IPS-15b (cell line): ENCODE measurements around the gene SRRM3.
A peak's percentile ranks its signal among the peaks of the same experiment; 100 is the strongest.

Experiments
- H3K27me3 ChIP-seq: one replicate; pipeline ENCODE4 v1.6.1; 2013; ENCODE audit warnings: low read length; ENCODE audit not compliant: control insufficient read depth, insufficient read depth
- H3K36me3 ChIP-seq: one replicate; pipeline ENCODE4 v1.6.1; 2013; ENCODE audit warnings: low read length; ENCODE audit not compliant: control insufficient read depth, insufficient read depth
- H3K4me1 ChIP-seq: one replicate; pipeline ENCODE4 v1.6.1; 2013; ENCODE audit warnings: mild to moderate bottlenecking, low read length; ENCODE audit not compliant: control insufficient read depth, insufficient read depth
- H3K4me3 ChIP-seq: one replicate; pipeline ENCODE4 v1.5.1; 2013; ENCODE audit warnings: low read depth, low read length
- H3K9ac ChIP-seq: one replicate; pipeline ENCODE4 v1.6.1; 2013; ENCODE audit warnings: low read depth, mild to moderate bottlenecking, low read length
- H3K9me3 ChIP-seq: one replicate; pipeline ENCODE4 v1.6.1; 2013; ENCODE audit warnings: mild to moderate bottlenecking, low read length; ENCODE audit not compliant: control insufficient read depth, insufficient read depth

SRRM3 gene

DNA sequence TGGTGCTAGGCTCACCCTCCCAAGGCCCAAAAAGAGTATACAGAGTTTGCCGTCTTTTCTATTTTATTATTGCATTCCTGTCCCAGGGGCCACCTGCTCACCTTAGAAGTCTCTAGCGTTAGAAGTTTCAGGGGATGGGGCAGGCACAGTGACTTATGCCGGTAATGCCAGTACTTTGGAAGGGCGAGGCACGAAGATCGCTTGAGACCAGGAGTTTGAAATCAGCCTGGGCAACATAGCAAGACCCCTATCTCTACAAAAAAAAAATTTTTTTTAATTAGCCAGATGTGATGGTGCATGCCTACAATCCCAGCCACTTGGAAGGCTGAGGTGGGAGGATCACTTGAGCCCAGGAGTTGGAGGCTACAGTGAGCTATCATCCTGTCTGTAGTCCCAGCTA is 70.4 kb downstream of the SRRM3 start:
- Histone ChIP-seq H3K9me3 (no peaks in the 10 kb centered on the region), H3K36me3 (no peaks in the 10 kb centered on the region), H3K27me3 (peaks cover 8% of the 10 kb centered on the region), H3K9ac (no peak overlapping the region), H3K4me3 (no peak overlapping the region), H3K4me1 (peaks cover 32% of the 10 kb centered on the region)

DNA sequence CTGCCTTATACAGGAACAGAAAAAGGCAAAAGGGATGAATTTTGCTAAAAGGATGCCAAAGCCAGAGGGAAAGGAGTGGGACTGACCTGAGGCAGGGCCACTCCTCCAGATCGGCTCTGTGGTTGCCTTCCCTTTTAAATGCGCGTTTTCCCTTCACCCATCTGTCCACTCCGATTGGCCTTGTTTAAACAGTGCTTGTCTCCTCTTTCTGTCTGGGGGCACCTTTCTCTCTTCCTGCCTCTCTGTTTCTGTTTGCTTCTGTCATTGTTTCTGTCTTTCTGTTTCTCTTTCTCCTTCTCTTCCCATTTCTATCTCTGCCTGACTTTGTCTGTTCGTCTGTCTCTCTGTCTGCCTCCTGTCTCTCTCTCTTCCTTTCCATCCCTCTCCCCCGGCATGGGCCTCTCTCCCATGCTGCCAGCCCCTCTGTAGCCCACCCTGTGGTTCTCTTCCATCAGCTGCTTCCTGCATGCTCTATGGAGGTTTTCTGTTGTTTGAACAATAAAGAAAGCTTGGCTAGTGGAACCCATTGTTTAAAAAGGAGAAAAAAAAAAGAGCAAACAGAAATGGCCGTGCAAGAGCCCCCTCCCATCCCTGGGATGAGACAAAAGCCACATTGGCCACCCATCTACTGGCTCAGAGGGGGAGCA is 71.3 kb downstream of the SRRM3 start:
- H3K36me3 ChIP-seq, result no peaks in the 10 kb centered on the region
- no peak overlapping the region for H3K9ac ChIP-seq
- H3K9me3 ChIP-seq, result no peaks in the 10 kb centered on the region
- H3K27me3 ChIP-seq, result peaks cover 12% of the 10 kb centered on the region
- peak overlapping the region; percentile 22 for H3K4me3 ChIP-seq
- peaks cover 32% of the 10 kb centered on the region for H3K4me1 ChIP-seq

DNA sequence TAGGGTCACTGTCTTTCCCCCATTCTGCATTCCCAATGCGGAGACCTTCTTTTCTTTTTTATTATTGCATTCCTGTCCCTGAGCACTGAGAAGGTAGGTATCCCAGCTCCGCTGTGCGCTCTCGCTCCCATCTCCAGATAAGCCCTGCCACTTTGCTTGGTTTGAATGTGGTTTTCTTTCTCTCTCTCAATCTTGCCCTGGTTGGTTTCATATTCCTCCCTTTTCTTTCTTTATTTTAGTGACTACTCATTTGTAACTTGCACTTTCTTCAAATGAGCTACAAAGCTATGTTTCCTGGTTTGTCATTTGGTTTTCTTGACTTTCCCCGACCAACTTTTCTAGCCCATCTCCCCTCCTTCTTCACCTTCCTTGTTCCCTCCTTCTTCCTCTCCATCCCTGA is 71.8 kb downstream of the SRRM3 start:
- Histone ChIP-seq H3K4me1 (peaks cover 28% of the 10 kb centered on the region), H3K27me3 (peaks cover 12% of the 10 kb centered on the region), H3K36me3 (no peaks in the 10 kb centered on the region), H3K4me3 (no peak overlapping the region), H3K9me3 (no peaks in the 10 kb centered on the region), H3K9ac (no peak overlapping the region)

DNA sequence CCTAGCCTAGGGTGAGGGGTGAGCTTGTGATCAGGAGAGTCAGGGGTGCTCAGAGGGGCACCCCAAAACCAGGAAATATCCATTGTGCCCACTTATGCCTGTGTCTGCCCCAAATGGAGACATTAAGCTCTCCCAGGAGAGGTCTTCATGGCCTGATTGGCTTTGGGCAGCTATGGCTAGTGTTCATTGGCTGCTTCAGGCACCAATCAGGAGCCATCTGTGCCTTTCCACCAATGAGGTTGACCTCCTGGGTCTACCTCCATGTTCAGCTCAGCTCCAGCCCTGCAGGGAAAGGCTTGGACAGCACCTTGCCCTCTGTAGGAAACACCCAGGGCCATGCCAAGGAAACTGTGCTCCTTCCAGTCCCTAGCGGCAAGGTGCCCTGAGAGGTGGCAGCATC is 76.8 kb downstream of the SRRM3 start:
- Histone ChIP-seq H3K9ac (no peak overlapping the region), H3K4me3 (no peak overlapping the region), H3K36me3 (no peaks in the 10 kb centered on the region), H3K4me1 (peaks cover 13% of the 10 kb centered on the region), H3K27me3 (peaks cover 37% of the 10 kb centered on the region), H3K9me3 (no peaks in the 10 kb centered on the region)

DNA sequence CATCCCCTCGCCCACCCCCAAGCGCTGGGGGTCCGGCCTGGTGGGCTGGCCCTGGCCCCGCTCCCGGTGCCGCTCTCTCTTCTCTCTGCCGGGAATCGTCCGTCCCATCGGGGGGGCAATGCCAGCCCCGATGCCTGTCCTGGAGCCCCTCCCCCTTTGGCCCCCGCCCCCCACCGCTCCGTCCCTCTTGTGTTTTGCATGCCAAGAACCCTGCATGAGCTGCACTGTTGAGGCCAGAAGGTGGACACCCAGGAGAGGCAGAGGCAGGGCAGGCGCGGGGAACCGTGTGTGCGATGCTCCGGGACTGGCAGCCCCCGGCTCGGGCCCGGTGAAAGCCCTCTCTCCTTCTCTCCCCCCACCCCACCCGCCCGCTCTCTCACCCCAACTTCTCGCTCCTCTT is 78.7 kb downstream of the SRRM3 start:
- peaks cover 5% of the 10 kb centered on the region for H3K36me3 ChIP-seq
- no peak overlapping the region for H3K9ac ChIP-seq
- H3K4me1 ChIP-seq, result peaks cover 9% of the 10 kb centered on the region
- H3K4me3 ChIP-seq, result peak overlapping the region; percentile 62
- H3K27me3 ChIP-seq, result peaks cover 41% of the 10 kb centered on the region
- no peaks in the 10 kb centered on the region for H3K9me3 ChIP-seq

DNA sequence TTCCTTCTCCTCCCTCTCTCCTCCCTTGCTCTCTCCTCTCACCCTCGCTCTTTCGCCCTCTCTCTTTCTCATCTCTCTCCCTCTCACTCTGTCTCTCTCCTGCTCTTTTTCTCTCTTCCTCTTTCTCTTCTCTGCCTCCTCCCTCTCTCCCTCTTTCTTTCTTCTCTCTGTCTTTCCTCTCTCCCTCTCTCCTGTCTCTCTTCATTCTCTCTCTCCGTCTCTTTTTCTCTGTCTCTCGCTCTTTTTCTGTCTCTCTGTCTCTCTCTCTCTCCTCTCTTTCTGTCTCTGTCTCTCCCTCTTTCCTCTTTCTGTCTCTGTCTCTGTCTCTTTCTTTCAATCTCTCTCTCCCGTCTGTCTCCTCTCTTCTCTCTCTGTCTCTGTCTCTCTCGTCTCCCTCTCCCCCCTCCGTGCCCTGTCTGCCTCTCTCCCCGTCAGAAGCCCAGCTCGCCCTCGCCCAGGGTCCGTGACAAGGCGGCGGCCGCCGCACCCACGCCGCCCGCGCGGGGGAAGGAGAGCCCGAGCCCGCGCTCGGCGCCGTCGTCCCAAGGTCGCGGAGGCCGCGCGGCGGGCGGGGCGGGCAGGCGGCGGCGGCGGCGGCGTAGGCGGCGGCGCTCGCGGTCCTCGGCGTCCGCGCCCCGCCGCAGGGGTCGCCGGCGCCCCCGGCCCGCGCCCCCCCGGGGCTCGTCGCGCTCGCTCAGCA is 79.5 kb downstream of the SRRM3 start:
- peaks cover 41% of the 10 kb centered on the region for H3K27me3 ChIP-seq
- H3K9me3 ChIP-seq, result no peaks in the 10 kb centered on the region
- H3K4me3 ChIP-seq, result peak overlapping the region; percentile 62
- H3K9ac ChIP-seq, result no peak overlapping the region
- peaks cover 9% of the 10 kb centered on the region for H3K4me1 ChIP-seq
- peaks cover 5% of the 10 kb centered on the region for H3K36me3 ChIP-seq

DNA sequence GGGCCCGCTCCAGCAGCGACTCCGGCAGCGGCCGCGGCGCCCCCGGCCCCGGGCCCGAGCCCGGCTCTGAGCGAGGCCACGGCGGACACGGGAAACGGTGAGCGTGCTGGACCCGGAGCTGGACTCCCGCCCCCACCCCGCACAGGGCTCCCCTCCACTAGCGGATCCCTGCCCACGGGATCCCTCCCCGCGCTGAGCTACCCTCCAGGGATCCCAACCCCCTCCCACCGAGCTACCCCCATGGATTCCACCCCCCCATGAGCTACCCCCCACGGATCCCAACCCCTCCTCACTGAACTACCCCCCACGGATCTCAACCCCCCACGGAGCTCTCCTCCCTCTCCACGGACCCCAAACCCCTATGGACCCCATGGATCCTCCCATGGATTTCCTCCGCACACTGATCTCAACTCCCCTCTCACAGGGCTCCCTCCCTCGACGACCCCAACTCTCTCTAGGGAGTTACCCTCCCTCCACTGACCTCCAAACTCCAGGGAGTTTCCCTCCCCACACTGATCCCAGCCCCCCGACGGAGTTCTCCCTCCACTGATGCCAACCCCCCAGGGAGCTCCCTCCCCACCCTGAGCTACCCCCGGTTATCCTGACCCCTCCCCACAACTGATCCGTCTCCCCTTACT is 80.1 kb downstream of the SRRM3 start:
- Histone ChIP-seq H3K36me3 (peaks cover 5% of the 10 kb centered on the region), H3K9me3 (no peaks in the 10 kb centered on the region), H3K27me3 (peaks cover 40% of the 10 kb centered on the region), H3K9ac (no peak overlapping the region), H3K4me1 (peaks cover 9% of the 10 kb centered on the region), H3K4me3 (peak overlapping the region; percentile 73)

DNA sequence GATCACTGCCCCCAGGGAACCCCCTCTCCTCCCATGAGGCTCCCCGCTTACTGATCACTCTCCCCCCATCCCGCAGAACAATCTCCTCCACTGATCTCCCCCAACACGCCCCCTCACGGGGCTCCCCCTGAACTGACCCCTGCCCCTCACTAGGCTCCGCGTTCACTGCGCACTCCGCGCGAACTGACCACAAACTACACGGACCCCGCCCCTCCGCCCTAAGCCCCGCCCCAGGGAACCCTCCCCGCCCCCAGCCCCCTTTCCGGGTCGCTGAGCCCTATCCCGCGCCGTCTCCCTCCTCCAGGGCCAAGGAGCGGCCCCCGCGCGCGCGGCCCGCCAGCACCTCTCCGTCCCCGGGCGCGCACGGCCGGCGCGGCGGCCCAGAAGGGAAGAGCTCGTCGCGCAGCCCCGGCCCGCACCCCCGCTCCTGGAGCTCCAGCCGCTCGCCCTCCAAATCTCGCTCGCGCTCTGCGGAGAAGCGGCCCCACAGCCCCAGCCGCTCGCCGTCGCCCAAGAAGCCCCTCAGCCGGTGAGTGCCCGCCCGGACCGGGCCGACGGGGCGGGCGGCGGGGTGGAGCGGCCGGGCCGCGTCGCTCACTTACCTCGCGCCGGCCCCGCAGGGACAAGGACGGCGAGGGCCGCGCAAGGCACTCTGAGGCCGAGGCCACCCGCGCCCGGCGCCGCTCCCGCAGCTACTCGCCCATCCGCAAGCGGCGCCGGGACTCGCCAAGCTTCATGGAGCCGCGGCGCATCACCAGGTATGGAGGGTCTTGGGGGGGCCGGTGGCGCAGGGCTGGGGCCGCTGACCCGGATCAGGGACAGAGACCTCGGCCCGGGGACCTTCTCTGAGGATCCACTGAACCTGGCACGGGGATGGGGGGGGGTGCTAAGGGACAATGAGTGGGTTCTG is 80.9 kb downstream of the SRRM3 start:
- Histone ChIP-seq H3K4me1 (peaks cover 9% of the 10 kb centered on the region), H3K9me3 (no peaks in the 10 kb centered on the region), H3K27me3 (peaks cover 36% of the 10 kb centered on the region), H3K36me3 (peaks cover 5% of the 10 kb centered on the region), H3K4me3 (peak overlapping the region; percentile 73), H3K9ac (no peak overlapping the region)

DNA sequence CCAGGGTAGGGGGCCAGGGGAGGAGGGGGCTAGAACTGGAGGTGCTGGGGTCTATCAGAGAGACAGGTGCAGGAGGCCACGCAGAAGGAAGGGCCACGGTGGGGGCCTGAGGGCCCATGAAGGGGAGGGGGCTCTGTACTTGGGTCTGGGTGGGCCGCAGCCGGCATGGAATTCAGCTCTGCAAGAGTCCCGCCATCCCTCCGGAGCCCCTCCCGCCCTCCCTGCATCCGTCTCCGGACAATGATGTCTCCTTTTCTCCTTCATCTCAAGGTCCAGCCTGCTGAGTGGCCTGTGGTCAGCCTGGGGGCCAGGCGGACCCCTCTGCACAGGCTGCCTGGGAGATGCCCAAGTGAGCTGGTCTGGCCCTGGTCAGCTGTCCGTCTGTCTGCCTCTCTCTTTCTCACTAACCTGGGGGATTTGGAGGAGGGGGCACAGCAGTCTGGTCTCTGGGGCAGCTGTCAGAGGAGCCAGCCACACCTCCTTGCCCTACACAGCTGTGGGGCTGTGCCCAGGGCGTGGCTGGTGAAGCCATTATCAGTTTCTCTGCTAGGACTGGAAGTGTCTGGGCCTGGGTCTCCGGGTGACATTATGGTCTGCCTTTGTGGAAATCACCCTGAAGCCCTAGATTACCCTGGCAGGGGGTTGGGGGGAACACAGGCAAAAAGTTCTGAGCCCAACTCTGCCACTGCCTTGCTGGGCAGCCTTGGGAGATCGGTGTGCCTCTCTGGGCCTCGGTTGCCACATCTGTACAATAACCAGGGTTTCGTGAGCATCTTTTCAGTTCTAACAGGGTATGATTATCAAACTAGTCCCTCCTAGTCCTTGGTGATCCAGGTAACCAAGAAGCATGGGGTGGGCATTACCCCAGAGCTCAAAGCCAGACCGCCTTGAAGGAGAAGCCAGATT is 81.8 kb downstream of the SRRM3 start:
- Histone ChIP-seq H3K4me3 (peak overlapping the region; percentile 53), H3K9ac (no peak overlapping the region)

DNA sequence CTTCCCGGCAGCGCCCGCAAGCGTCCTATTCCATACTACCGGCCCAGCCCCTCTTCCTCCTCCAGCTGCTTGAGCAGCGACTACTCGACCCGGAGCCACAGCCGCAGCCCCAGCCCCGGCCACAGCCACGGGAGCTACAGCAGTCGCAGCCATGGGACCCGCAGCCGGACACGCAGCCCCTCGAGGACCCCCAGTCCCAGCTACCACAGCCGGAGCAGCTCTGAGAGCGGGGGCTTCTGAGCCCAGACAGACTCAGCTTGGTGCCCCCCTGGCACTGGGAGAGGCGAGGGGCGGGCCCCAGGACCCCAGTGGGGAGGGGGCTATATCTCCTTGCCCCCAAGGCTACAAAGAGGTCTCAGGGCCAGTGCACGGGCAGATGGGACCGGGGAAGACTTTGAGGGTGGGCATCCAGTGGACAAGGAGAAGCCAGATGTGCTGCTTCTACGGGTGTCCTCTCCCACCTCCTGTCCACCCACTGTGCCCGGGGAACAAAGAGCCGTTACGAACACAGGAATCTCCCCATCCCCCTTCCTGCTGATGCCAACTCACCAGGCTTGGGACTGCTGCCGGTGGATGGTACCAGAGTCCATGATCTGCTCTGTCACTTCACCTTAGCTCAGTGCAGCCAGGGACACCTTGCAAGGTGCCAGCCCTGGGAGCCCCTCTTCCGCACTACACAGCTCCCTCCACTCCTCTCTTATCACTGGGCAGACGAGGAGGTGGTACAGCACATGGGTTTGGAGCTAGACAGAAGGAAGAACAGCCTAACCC is 84.1 kb downstream of the SRRM3 start:
- H3K4me3 ChIP-seq, result no peak overlapping the region
- H3K9me3 ChIP-seq, result no peaks in the 10 kb centered on the region
- peaks cover 14% of the 10 kb centered on the region for H3K27me3 ChIP-seq
- H3K4me1 ChIP-seq, result peaks cover 4% of the 10 kb centered on the region
- peaks cover 5% of the 10 kb centered on the region for H3K36me3 ChIP-seq
- no peak overlapping the region for H3K9ac ChIP-seq

More for the DNA sequence above, 81.8 kb downstream of the SRRM3 start:
- Histone ChIP-seq H3K27me3 (peaks cover 32% of the 10 kb centered on the region), H3K4me1 (peaks cover 9% of the 10 kb centered on the region), H3K36me3 (peaks cover 5% of the 10 kb centered on the region), H3K9me3 (no peaks in the 10 kb centered on the region)
